HG03039 (cell line): Measurements from ENCODE around the gene DEFB125.
"Not testable (repeated sequence)": the region's sequence is repeated elsewhere in the genome, so short reads cannot be mapped to it uniquely, and the experiment has no call there.

Experiments
- ATAC-seq: cut with Tn5 transposase; IDR thresholded peaks from one replicate; pipeline ENCODE4 v1.9.1; 2021; ENCODE audit warnings: mild to moderate bottlenecking, moderate library complexity; ENCODE audit not compliant: unreplicated experiment

The DEFB125 gene, protein sequence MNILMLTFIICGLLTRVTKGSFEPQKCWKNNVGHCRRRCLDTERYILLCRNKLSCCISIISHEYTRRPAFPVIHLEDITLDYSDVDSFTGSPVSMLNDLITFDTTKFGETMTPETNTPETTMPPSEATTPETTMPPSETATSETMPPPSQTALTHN

DNA sequence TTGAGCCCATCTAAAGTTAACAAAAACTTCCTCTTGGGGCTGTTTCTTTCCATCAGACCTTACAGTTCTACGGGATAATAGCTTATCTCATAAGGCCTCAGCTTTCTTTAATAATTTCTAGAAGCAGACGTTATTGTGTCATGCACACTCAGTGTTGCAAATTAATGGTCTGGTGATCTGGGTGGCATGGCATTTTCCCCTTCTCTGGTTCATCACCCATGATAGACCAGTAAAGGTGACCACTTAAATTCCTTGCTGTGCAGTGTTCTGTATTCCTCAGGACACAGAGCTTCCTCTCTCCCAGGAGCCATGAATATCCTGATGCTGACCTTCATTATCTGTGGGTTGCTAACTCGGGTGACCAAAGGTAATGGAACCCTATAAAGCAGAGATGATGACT, at the start of gene DEFB125:
TSS of gene DEFB125 (plus strand) at position 272 of the 400 bp plus-strand sequence. CDS start at position 310, 38 bp downstream.
- ATAC-seq, result no peak

DNA sequence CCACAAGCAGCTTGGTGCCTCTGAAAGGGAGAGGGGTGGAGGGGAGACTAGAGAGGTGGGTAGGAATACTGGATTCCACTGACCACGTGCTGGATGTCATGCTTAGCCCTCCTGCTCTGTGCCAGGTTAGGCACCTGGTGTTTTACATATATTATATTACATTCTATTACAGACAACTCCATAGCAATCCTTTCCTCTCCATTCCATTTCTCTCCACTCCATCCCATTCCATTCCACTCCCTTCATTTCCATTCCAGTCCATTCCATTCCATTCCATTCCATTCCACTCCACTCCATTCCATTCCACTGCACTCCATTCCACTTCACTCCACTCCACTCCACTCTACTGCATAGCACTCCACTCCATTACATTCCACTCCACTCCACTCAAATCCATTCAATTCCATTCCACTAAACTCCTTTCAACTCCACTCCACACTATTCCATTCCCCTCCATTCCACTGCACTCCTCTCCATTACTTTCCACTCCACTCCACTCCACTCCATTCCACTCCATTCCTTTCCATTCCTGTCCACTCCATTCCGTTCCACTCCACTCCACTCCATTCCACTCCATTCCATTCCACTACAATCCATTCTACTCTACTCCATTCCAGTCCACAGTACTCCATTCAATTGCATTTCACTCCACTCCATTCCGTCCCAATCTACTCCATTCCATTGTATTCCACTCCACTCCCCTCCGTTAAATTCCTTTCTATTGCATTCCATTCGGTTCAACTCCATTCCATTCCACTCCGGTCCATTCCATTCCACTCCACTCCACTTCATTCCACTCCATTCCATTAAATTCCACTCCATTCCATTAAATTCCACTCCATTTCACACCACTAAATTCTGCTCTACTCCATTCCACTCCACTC, 27.2 kb upstream of the DEFB125 start:
- ATAC-seq, result no peak

DNA sequence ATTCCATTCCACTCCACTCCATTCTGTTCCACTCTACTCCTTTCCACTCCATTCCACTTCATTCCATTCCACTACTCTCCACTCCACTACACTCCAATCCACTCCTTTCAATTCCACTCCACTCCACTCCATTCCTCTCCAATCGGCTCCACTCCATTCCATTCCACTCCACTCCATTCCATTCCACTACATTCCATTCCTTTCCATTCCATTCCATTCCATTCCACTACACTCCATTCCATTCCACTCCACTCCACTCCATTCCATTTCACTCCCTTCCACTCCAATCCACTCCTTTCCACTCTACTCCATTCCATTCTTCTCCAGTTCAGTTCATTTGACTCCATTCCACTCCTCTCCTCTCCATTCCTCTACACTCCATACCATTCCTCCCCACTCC, 26.2 kb upstream of the DEFB125 start:
- ATAC-seq, result no peak

DNA sequence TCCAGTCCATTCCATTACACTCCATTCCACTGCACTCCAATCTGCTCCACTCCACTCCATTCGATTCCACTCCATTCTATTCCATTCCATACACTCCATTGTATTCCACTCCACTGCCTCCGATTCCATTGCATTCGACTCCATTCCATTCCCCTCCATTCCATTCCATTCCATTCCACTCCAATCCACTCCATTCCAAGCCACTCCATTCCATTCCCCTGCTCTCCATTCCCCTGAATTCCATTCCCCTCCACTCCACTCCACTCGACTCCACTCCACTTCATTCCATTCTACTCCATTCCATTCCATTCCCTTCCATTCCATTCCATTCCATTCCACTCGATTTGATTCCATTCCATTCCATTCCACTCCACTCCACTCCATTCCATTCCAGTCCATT, 25.7 kb upstream of the DEFB125 start:
- no peak for ATAC-seq

DNA sequence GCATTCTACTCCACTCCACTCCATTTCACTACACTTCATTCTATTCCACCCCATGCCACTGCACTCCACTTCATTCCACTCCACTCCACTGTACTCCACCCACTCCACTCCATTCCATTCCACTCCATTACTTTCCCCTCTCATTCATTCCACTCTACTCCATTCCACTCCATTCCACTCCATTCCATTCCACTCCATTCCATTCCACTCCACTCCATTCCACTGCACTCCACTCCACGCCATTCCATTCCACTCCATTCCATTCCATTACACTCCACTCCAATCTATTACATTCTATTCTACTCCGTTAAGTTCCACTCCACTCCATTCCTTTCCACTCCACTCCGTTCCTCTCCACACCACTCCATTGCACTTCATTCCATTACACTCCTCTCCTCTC, 25.0 kb upstream of the DEFB125 start:
- ATAC-seq, result no peak

DNA sequence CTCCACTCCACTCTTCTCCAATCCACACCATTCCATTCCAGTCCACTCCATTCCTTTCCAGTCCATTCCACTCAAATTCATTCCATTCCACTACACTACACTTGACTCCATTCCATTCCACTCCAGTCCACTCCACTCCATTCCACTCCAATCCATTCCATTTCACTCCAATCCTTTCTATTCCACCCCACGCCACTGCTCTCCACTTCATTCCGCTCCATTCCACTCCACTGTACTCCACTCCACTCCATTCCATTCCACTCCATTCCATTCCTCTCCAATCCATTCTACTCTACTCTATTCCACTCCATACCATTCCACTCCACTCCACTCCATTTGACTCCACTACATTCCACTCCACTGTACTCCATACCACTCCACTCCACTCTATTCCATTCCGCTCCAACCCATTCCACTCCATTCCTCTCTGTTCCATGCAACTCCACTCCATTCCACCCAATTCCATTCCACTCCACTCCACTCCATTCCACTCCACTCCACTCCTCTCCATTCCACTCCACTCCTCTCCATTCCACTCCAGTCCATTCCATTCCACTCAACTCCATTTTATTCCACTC, 23.4 kb upstream of the DEFB125 start:
- ATAC-seq, result no peak

DNA sequence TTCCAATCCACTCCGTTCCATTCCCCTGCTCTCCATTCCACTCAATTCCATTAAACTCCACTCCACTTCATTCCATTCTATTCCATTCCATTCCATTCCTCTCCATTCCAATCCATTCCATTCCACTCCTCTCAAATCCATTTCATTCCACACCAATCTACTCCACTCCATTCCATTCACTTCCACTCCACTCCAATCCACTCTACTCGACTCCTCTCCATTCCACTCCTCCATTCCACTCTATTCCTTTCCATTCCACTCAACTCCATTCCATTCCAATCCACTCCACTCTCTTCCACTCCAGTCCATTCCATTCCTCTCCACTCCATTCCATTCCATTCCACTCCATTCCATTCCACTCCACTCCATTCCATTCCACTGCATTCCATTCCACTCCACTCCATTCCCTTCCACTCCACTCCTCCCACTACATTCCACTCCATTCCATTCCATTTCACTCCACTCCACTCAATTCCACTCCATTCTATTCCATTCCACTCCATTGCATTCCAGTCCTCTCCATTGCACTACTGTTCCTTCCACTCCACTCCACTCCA, 22.6 kb upstream of the DEFB125 start:
- ATAC-seq, result no peak

DNA sequence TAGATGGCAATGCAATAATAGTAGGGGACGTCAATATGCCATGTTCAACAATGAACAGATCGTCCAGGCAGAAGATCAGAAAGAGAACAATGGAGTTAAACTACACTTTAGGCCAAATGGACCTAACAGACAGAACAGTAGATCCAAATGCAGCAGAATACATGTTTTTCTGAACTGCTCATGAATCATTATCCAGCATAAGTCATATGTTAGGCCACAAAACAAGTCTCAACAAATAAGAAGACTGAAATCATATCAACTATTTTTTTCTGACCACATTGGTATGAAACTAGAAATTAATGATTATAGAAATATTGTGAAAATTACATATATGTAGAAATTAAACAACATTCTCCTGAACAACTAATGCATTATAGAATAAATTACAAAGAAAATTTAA, 10.2 kb upstream of the DEFB125 start:
- no peak for ATAC-seq

DNA sequence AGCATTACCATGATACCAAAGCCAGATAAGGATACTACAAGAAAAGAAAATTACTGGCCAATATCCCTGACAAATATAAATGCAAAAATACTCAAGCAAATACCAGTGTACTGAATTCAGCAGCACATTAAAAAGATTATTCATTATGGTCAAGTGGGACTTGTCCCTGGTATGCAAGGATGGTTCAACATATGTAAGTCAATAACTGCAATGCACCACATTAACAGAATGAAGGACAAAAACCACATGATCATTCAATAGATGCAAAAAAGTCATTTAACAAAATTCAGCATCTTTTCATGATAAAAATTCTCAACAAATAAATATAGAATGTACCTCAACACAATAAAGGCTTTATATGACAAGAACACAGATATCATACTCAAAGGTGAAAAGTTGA, 9.1 kb upstream of the DEFB125 start:
- no peak for ATAC-seq

DNA sequence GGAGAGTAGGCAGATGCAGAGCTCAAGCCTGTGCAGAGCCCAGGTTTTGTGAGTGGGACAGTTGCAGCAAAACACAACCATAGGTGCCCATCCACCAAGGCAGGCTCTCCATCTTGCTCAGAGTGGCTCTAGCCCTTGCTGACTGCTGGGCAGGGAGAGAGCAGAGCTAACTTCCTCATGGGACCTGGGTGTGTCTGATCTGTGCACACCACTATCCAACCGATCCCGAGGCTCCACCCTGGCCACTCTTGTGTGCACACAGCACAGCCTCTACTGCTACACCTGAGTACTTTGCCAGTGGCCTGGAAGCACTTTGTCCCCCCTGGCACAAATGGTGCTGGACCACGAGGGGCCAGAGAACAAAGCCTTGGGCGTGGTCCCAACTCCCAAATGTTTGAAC, 7.9 kb upstream of the DEFB125 start:
- no peak for ATAC-seq

DNA sequence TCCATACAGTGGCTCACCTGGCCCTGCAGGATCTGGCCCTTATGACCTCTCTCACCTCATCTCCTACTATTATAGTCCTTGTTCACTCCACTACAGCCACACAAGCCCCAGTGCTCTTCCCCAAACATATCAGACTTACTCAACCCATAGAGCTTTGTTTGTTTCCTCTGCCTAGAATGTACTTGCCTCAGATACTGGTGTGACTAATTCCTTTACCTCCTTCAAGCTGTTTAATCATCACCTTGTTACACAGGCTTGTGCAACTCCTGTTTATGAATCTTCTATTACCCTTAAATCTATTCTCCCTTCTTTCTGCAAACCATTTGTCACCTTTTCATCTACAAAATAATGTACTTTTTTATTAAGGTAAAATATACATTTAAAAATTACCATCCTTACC, 3.2 kb downstream of the DEFB125 start:
- ATAC-seq, result no peak

DNA sequence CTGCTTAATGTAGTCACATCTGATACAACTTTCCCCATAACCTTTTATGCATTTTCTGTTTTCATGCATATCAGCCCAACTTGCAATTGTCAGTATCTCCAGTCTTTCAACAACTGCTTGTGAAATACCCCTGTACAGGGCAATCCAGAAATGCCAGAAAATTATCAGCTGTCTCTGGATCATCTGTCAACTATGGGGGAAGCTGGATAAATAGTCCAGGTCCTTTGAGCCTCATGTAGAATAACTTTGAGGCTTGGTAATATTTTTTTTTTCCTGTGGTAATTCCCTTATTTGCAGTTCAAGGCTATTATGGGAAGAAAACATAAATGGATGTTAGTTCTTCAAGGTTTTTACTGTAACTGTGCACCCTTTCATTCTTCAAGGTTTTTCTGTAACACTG, 6.2 kb downstream of the DEFB125 start:
- no peak for ATAC-seq

DNA sequence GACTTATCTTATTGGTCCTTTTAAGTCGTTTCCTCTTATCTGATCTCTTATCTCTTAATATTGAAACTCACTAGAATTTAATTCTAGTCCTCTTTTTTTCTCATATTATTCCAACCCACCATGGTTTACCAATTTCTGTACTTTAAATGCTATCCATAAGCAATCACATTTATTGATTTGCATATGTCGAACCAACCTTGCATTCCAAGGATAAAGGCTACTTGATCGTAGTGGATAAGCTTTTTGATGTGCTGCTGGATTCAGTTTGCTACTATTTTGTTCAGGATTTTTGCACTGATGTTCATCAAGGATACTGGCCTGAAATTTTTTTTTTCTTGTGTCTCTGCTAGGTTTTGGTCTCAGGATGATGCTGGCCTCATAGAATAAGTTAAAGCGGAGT, 7.7 kb downstream of the DEFB125 start:
- no peak for ATAC-seq

DNA sequence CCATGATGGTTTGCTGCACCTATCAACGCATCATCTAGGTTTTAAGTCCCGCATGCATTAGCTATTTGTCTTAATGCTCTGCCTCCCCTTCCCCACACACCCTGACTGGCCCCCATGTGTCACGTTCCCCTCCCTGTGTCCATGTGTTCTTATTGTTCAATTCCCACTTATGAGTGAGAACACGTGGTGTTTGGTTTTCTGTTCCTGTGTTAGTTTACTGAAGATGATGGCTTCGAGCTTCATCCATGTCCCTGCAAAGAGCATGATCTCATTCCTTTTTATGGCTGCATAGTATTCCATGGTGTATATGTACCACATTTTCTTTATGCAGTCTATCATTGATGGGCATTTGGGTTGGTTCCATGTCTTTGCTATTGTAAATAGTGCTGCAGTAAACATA, 10.2 kb downstream of the DEFB125 start:
- not testable (repeated sequence) for ATAC-seq

DNA sequence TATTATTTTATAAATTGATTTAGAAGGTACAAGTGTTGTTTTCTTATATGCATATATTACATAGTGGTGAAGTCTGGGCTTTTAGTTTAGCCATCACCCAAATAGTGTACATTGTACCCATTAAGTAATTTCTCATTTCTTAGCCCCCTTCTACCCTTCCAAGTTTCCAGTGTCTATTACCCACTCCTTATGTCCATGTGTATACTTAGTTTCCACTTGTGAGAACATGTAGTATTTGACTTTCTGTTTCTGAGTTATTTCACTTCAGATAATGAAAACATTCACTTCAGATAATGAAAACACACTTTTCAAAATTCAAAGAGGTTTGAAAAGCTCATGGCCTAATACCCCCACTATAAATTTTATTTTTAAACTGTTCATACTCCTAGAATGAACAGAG, 14.5 kb downstream of the DEFB125 start:
- ATAC-seq, result no peak

DNA sequence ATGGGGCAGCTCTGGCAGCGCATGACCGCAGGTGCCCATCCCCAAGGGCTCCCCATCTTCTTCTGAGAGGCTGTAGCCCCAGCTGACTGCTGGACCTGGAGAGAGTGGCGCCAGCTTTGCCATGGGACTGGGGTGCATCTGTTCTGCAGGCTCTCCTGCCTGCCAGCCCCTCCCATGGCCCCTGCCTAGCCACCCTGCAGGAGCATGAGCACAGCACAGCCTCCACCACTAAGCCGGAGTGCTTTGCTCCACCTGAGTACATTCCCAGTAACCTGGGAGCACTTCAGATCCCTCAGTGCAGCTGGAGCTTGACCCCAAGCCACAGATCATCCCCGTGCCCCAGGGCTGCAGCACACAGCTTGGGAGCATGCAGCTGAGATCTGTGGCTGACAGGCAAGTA, 16.0 kb downstream of the DEFB125 start:
- ATAC-seq, result no peak

DNA sequence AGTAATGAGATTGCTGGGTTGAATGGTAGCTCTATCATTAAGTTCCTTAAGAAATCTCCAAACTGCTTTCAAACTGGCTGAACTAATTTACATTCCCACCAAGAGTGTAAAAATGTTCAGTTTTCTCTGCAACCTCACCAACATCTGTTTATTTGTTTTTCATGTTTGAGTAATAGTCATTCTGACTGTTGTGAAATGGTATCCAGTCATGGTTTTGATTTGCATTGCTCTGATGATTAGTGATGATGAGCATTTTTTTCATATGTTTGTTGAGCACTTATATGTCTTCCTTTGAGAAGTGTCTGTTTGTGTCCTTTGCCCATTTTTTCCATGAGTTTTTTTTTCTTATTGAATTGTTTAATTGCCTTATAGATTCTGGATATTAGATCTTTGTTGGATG, 24.9 kb downstream of the DEFB125 start:
- no peak for ATAC-seq

DNA sequence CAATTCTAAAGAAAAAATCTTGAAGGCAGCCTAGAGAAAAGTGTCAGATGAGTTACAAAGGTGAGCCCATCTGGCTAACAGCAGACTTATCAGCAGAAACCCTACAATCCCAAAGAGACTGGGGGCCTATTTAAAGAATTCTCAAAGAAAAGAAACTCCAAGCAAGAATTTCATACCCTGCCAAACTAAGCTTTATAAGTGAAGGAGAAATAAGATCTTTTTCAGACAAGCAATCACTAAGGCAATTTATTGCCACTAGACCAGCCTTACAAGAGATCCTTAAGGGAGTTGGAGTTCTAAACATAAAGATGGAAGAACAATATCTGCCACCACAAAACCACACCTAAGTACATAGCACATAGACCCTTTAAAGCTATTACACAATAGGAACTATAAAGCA, 30.0 kb downstream of the DEFB125 start:
- ATAC-seq, result no peak

DNA sequence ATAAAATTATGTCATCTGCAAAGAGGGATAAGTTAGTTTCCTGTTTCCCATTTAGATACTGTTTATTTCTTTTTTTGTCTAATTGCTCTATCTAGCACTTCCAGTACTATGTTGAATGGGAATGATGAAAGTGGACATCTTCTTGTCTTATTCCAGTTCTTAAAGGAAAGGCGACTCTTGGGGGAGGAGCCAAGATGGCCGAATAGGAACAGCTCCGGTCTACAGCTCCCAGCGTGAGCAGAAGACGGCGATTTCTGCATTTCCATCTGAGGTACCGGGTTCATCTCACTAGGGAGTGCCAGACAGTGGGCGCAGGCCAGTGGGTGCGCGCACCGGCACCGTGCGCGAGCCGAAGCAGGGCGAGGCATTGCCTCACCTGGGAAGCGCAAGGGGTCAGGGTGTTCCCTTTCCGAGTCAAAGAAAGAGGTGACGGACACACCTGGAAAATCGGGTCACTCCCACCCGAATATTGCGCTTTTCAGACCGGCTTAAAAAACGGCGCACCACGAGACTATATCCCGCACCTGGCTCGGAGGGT, 42.4 kb downstream of the DEFB125 start:
- ATAC-seq, result not testable (repeated sequence)

DNA sequence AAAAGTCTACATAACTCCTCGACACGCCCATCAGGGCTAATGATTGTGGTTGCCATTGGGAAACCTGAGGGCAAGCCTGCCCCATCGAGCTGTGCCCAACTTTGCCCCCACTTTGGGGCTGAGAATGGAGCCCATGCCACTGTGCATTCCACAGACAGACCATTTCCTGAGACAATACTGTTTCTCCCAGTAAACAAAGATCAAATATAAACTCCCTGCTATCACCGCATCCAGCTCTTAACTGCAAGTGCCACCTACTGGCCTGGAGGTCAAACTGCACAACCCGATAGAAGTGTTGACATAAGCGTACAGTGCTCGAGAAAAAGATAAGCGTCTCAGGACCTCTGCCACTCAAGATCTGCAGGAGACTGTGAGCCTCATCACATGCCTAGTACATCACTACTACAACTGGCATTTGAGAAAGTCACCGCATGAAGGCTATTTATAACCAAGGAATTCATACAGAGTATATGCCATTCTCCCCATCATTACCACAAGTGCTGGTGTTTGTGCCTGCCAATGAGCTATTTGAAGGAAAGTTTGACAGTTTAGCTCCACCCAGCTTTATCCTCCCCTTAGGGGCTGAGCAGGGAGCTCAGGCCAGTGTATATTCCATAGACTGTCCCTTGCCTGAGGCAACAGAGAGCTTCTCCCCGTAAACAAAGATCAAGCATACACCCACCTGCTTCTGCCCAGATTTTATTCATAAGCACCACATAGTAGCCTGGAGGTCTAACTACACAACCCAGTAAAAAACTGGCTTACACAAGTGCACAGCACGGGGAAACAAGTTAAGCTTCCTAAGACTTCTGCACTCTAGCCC, 50.4 kb downstream of the DEFB125 start:
- no peak for ATAC-seq

DNA sequence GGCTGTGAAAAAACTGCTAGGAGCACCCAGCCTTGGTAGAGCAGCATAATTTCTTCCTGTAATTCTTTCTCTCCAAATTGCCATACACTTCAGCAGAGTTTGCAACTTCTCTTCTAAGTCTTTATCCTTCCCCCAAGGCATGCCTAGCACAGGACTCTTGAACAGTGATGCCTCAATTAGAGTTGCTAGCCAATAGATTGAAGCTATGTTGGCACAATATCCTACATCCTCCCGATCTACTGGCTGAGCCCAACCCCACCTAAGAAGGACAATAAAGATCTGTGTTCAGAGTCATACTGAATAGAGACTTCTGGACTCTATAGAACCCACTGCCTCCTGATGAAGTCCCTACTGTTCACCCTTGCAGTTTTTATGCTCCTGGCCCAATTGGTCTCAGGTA, 54.8 kb downstream of the DEFB125 start, which contains the start of gene DEFB126:
TSS of gene DEFB126 (plus strand) at position 301 of the 400 bp plus-strand sequence. CDS start at position 340, 39 bp downstream.
- ATAC-seq, result no peak
